ENCODE measurements around the gene DLG1.

DLG1 gene

GRCh38 chr3:197027151-197027895 is 271.1 kb downstream of the DLG1 start:
- DNase-seq, result no peak
- TF ChIP-seq GATA1 (IDR thresholded peaks at IDR 0.05; ENCODE audit: low read depth, low read length) (no peak), POLR2A (IDR thresholded peaks at IDR 0.05; ENCODE audit: low read length) (no peak)

- TF ChIP-seq GATA1 (IDR thresholded peaks at IDR 0.05; ENCODE audit: low read depth, low read length) (no peak), POLR2A (IDR thresholded peaks at IDR 0.05; ENCODE audit: low read length) (no peak)
- DNase-seq, result no peak
Observed at GRCh38 chr3:197026481-197026866, 271.9 kb downstream of the DLG1 start.

- no peak for DNase-seq
- no peak for TF ChIP-seq GATA1 (IDR thresholded peaks at IDR 0.05; ENCODE audit: low read depth, low read length)
- TF ChIP-seq POLR2A (IDR thresholded peaks at IDR 0.05; ENCODE audit: low read length), result no peak
Observed at GRCh38 chr3:197025736-197026480, 272.5 kb downstream of the DLG1 start.

GRCh38 chr3:197024881-197025735 is 273.3 kb downstream of the DLG1 start:
- DNase-seq, result no peak

GRCh38 chr3:197023998-197024651 is 274.3 kb downstream of the DLG1 start:
- no peak for TF ChIP-seq GATA1 (IDR thresholded peaks at IDR 0.05; ENCODE audit: low read depth, low read length)
- TF ChIP-seq POLR2A (IDR thresholded peaks at IDR 0.05; ENCODE audit: low read length), result no peak
- no peak for DNase-seq

More at GRCh38 chr3:197024881-197025735, 273.3 kb downstream of the DLG1 start:
- TF ChIP-seq POLR2A (IDR thresholded peaks at IDR 0.05; ENCODE audit: low read length) (no peak), GATA1 (IDR thresholded peaks at IDR 0.05; ENCODE audit: low read depth, low read length) (no peak)

- no peak for DNase-seq
- TF ChIP-seq GATA1 (IDR thresholded peaks at IDR 0.05; ENCODE audit: low read depth, low read length) (no peak), POLR2A (IDR thresholded peaks at IDR 0.05; ENCODE audit: low read length) (no peak)
Observed at GRCh38 chr3:197023241-197023997, 275.0 kb downstream of the DLG1 start.

- DNase-seq, result no peak
- TF ChIP-seq POLR2A (IDR thresholded peaks at IDR 0.05; ENCODE audit: low read length) (no peak), GATA1 (IDR thresholded peaks at IDR 0.05; ENCODE audit: low read depth, low read length) (no peak)
Observed at GRCh38 chr3:197022405-197023231, 275.8 kb downstream of the DLG1 start.

GRCh38 chr3:197021729-197022404 is 276.5 kb downstream of the DLG1 start:
- DNase-seq, result no peak
- TF ChIP-seq POLR2A (IDR thresholded peaks at IDR 0.05; ENCODE audit: low read length) (no peak), GATA1 (IDR thresholded peaks at IDR 0.05; ENCODE audit: low read depth, low read length) (no peak)

- TF ChIP-seq POLR2A (IDR thresholded peaks at IDR 0.05; ENCODE audit: low read length), result no peak
- TF ChIP-seq GATA1 (IDR thresholded peaks at IDR 0.05; ENCODE audit: low read depth, low read length), result no peak
- DNase-seq, result no peak
Observed at GRCh38 chr3:197021231-197021630, 277.2 kb downstream of the DLG1 start.

- no peak for TF ChIP-seq GATA1 (IDR thresholded peaks at IDR 0.05; ENCODE audit: low read depth, low read length)
- no peak for DNase-seq
Observed at GRCh38 chr3:197019535-197019934, 278.9 kb downstream of the DLG1 start.

GRCh38 chr3:197019021-197019420 is 279.4 kb downstream of the DLG1 start:
- TF ChIP-seq POLR2A (IDR thresholded peaks at IDR 0.05; ENCODE audit: low read length) (no peak), GATA1 (IDR thresholded peaks at IDR 0.05; ENCODE audit: low read depth, low read length) (no peak)
- DNase-seq, result no peak

- no peak for TF ChIP-seq GATA1 (IDR thresholded peaks at IDR 0.05; ENCODE audit: low read depth, low read length)
- no peak for TF ChIP-seq POLR2A (IDR thresholded peaks at IDR 0.05; ENCODE audit: low read length)
- no peak for DNase-seq
Observed at GRCh38 chr3:197017003-197017402, 281.4 kb downstream of the DLG1 start.
